Measurements from ENCODE around the gene RPS6KB1. TPM values are rescaled to one million over a fixed set of nuclear protein-coding genes. Genes with fewer than 3 reads are reported as not detected.
A peak's percentile ranks its signal among the peaks of the same experiment; 100 is the strongest.
"Not testable (repeated sequence)": the region's sequence is repeated elsewhere in the genome, so short reads cannot be mapped to it uniquely, and the experiment has no call there.

The RPS6KB1 gene
- total RNA-seq, 1 donor from 2014 or later: 34.9 TPM

- Histone ChIP-seq H3K4me1 (peaks cover 16% of the 10 kb centered on the region), H3K27ac (peak overlapping the region; percentile 95), H3K36me3 (peaks cover 8% of the 10 kb centered on the region), H3K9me3 (no peaks in the 10 kb centered on the region), H3K4me3 (peak overlapping the region; percentile 90), H3K27me3 (no peaks in the 10 kb centered on the region)
- TF ChIP-seq CTCF (IDR thresholded peaks at IDR 0.05): no peak
- ATAC-seq (peak; percentile 23), DNase-seq (no peak)
- intact Hi-C loops (cut with DNase I): no loop called here
Observed at GRCh38 chr17:59963738-59964481, 71.0 kb downstream of the RPS6KB1 start.

GRCh38 chr17:59964482-59965328, 71.8 kb downstream of the RPS6KB1 start, which contains the start of gene RNFT1:
Gene RNFT1 (minus strand): TSS chr17:59964740. CDS start chr17:59964663, 77 bp downstream.
- no peak for TF ChIP-seq CTCF (IDR thresholded peaks at IDR 0.05)
- Histone ChIP-seq H3K36me3 (no peaks in the 10 kb centered on the region), H3K4me1 (peaks cover 16% of the 10 kb centered on the region), H3K27me3 (no peaks in the 10 kb centered on the region), H3K9me3 (no peaks in the 10 kb centered on the region), H3K27ac (peak within 1 kb of the TSS; percentile 95), H3K4me3 (peak within 1 kb of the TSS; percentile 90)
- intact Hi-C loops (cut with DNase I): no loop called here
- DNase-seq (peak; percentile 97), ATAC-seq (peak; percentile 98)

GRCh38 chr17:59971771-59972170, 78.8 kb downstream of the RPS6KB1 start:
- H3K4me1 ChIP-seq; H3K27ac ChIP-seq; H3K27me3 ChIP-seq; H3K4me3 ChIP-seq; H3K36me3 ChIP-seq; H3K9me3 ChIP-seq; ATAC-seq; DNase-seq; intact Hi-C loops (cut with DNase I): not testable (repeated sequence)

- DNase-seq: no peak
- H3K27ac ChIP-seq: no peak overlapping the region
- no peak for ATAC-seq
Observed at GRCh38 chr17:59972778-59973177, 79.9 kb downstream of the RPS6KB1 start.

GRCh38 chr17:59973483-59973882, 80.6 kb downstream of the RPS6KB1 start:
- H3K9me3 ChIP-seq; H3K27ac ChIP-seq; H3K36me3 ChIP-seq; H3K4me3 ChIP-seq; intact Hi-C loops (cut with DNase I); H3K27me3 ChIP-seq; H3K4me1 ChIP-seq; DNase-seq; ATAC-seq: not testable (repeated sequence)

More at GRCh38 chr17:59972778-59973177, 79.9 kb downstream of the RPS6KB1 start:
- no peaks in the 10 kb centered on the region for H3K4me1 ChIP-seq
- no peak for TF ChIP-seq CTCF (IDR thresholded peaks at IDR 0.05)
- H3K36me3 ChIP-seq: no peaks in the 10 kb centered on the region
- H3K27me3 ChIP-seq: no peaks in the 10 kb centered on the region
- intact Hi-C loops (cut with DNase I): no loop called here
- no peaks in the 10 kb centered on the region for H3K9me3 ChIP-seq
- H3K4me3 ChIP-seq: no peak overlapping the region

- H3K9me3 ChIP-seq; intact Hi-C loops (cut with DNase I): not testable (repeated sequence)
Observed at GRCh38 chr17:59975166-59975565, 82.2 kb downstream of the RPS6KB1 start.

GRCh38 chr17:59996608-59997007, 103.7 kb downstream of the RPS6KB1 start:
- H3K9me3 ChIP-seq; H3K4me1 ChIP-seq; H3K36me3 ChIP-seq; intact Hi-C loops (cut with DNase I); H3K27ac ChIP-seq; DNase-seq; ATAC-seq; H3K27me3 ChIP-seq; H3K4me3 ChIP-seq: not testable (repeated sequence)

More at GRCh38 chr17:59975166-59975565, 82.2 kb downstream of the RPS6KB1 start:
- H3K4me3 ChIP-seq, ATAC-seq, DNase-seq, H3K36me3 ChIP-seq, H3K27ac ChIP-seq, H3K27me3 ChIP-seq, H3K4me1 ChIP-seq: not testable (repeated sequence)

Other genes with a start within 250 kb of the RPS6KB1 start
- 19.6 TPM for gene PTRH2, start 185.7 kb upstream of the RPS6KB1 start, total RNA-seq
- 169 TPM for gene VMP1, start 185.5 kb upstream of the RPS6KB1 start, total RNA-seq
- 15.3 TPM for gene TUBD1, start 178 bp upstream of the RPS6KB1 start, total RNA-seq
- gene RNFT1, start 71.6 kb downstream of the RPS6KB1 start, total RNA-seq: 30.1 TPM
- 26.9 TPM for gene HEATR6, start 185.8 kb downstream of the RPS6KB1 start, total RNA-seq